Peyer's patch (tissue), 4 donors: ENCODE measurements around the gene PRR15L.

Experiments
- POLR2A ChIP-seq, 2 donors: fragments of 450-650 bp; IDR thresholded peaks; one replicate each; pipeline ENCODE4 v1.5.1; 2017; ENCODE audit warnings: antibody characterized with exemption in 2 of 2, mild to moderate bottlenecking in 2 of 2, moderate library complexity in 2 of 2
- TF ChIP-seq, protein P1 (sequence below), 6 experiments: fragments of 450-650 bp in 4 of 6; fragments of 200-600 bp in 2 of 6; sonication (generic) in 1 of 6; IDR thresholded peaks; one replicate each; pipeline ENCODE4 v1.5.1; 2017 to 2019; ENCODE audit warnings: antibody characterized with exemption in 6 of 6, mild to moderate bottlenecking in 3 of 6, moderate library complexity in 1 of 6

- TF ChIP-seq, protein P1, sequence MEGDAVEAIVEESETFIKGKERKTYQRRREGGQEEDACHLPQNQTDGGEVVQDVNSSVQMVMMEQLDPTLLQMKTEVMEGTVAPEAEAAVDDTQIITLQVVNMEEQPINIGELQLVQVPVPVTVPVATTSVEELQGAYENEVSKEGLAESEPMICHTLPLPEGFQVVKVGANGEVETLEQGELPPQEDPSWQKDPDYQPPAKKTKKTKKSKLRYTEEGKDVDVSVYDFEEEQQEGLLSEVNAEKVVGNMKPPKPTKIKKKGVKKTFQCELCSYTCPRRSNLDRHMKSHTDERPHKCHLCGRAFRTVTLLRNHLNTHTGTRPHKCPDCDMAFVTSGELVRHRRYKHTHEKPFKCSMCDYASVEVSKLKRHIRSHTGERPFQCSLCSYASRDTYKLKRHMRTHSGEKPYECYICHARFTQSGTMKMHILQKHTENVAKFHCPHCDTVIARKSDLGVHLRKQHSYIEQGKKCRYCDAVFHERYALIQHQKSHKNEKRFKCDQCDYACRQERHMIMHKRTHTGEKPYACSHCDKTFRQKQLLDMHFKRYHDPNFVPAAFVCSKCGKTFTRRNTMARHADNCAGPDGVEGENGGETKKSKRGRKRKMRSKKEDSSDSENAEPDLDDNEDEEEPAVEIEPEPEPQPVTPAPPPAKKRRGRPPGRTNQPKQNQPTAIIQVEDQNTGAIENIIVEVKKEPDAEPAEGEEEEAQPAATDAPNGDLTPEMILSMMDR (IDR thresholded peaks at IDR 0.05) = no peak
- no peak for TF ChIP-seq POLR2A (IDR thresholded peaks at IDR 0.05)
Observed at GRCh38 chr17:47982645-47983390, 25.1 kb upstream of the PRR15L start.
